SW 1271 (cell line): ENCODE results near the gene PPP1R3F.
"Not testable (repeated sequence)": the region's sequence is repeated elsewhere in the genome, so short reads cannot be mapped to it uniquely, and the experiment has no call there.

ENCODE experiments used
- DNase-seq, 2 experiments: peaks; one replicate each; lab custom pipeline; 2025; lab: John Stamatoyannopoulos, UW

Gene PPP1R3F

DNA sequence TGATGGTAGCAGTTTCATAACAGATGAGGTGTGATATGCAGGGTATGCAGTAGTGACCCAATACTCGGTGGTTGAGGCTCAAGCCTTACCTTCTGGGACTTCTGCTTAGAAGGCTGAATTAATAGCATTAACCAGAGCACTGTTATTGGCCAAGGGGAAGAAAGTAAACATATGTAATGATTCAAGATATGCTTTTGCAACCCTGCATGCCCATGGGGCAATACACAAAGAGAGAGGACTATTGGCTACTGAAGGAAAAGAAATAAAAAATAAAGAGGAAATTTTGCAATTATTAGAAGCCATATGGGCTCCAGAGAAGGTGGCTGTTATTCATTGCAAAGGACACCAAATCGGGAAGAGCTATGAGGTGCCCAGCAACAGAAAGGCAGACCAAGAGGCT, 42.6 kb downstream of the PPP1R3F start:
- no peak for DNase-seq

DNA sequence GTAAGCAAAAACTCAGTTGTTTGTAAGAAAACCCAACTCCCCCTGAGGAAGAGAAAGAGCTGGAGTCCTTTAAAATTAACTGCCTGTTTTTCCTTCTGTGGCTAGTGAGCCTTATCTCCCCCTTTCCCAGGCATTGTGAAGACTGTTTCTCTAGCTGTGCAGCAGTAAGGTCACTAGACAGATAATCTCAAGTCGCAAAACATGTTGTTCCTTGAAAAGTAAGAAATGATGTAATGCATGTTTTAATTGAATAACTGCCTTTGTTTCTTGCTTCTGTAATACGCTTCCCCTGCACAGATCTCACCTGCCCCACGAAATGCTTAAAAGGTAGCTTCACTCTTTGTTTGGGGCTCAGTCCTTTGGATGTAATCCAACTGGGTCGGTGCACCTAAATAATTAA, 46.5 kb downstream of the PPP1R3F start:
- DNase-seq, result no peak

DNA sequence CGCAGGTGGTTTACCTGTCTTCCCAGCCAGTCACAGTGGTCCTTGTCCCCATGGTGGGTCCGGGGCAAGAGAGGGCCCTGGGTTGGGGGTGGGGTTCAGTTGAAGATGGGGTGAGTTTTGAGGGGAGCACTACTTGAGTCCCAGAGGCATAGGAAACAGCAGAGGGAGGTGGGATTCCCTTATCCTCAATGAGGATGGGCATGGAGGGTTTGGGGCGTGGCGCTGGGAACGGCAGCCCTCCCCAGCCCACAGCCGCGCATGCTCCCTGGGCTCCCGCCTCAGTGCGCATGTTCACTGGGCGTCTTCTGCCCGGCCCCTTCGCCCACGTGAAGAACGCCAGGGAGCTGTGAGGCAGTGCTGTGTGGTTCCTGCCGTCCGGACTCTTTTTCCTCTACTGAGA, 52.1 kb downstream of the PPP1R3F start, which contains the start of gene GAGE12J:
GAGE12J (plus strand) TSS at position 301 of the 400 bp plus-strand sequence. CDS start 1,157 bp downstream, outside the sequence.
- not testable (repeated sequence) for DNase-seq

DNA sequence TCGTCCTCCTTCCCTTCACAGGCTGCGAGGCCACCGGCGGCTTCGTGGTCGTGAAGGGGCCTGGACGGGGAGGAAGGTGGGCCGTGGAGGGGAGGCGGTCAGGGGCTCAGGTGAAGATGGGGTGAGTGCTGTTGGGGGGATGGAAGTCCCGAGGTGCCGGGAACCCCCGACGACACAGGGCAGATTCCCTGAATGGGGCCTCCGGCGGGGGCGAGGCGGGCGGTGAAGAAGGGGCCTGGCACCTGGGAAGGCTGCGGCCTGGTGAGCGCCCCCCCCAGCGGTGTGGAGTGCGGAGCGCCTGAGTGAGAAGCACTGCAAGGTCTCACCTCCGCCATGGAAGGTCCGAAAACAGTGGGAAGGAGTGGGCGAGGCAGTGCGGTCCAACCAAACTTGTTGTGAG, 52.7 kb downstream of the PPP1R3F start:
- DNase-seq, result not testable (repeated sequence)

DNA sequence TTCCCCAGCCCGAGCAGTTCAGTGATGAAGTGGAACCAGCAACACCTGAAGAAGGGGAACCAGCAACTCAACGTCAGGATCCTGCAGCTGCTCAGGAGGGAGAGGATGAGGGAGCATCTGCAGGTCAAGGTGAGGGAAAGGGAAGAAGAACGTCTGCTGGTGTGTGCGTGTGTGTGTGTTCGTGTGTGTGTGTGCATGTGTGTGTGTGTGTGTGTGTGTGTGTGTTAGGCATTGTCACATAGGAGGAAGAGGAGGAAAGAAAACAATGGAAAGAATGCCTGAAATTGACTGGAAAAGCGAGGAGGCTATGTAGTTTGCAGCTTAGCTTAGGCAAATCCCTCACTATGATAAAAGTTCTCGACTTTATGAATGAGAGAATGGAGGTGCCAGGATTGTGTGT, 54.1 kb downstream of the PPP1R3F start:
- DNase-seq, result not testable (repeated sequence)

DNA sequence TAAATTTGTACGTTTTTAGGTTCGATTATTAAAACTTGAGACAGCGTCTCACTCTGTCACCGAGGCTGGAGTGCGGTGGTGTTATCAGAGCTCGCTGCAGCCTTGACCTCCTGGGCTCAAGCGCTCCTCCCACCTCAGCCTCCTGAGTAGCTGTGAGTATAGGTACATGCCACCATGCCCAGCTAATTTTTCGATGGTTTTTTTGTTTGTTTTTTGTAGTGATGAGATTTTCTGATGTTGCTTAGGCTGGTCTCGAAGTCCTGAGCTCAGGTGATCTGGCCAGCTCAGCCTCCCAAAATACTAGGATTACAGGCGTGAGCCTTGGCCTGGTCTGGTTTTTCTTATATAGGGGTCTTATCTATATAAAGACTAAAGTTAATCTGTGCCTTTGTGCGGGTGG, 60.8 kb downstream of the PPP1R3F start:
- DNase-seq, result not testable (repeated sequence)

DNA sequence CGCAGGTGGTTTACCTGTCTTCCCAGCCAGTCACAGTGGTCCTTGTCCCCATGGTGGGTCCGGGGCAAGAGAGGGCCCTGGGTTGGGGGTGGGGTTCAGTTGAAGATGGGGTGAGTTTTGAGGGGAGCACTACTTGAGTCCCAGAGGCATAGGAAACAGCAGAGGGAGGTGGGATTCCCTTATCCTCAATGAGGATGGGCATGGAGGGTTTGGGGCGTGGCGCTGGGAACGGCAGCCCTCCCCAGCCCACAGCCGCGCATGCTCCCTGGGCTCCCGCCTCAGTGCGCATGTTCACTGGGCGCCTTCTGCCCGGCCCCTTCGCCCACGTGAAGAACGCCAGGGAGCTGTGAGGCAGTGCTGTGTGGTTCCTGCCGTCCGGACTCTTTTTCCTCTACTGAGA, 61.7 kb downstream of the PPP1R3F start, which contains the start of gene GAGE13:
GAGE13 (plus strand) TSS at position 301 of the 400 bp plus-strand sequence. CDS start 1,156 bp downstream, outside the sequence.
- not testable (repeated sequence) for DNase-seq

GRCh38 chrX:49331841-49332240, 62.2 kb downstream of the PPP1R3F start:
- not testable (repeated sequence) for DNase-seq
